Stomach (tissue), 9 donors: ENCODE measurements around the gene STIM2. TPM values are rescaled to one million over a fixed set of nuclear protein-coding genes. Genes with fewer than 3 reads are reported as not detected.

Experiments used
- DNase-seq, 2 donors: peaks; one replicate each; pipeline versions ENCODE4 v3.0.0 to v3.0.0-alpha.2; 2013 to 2019
- H3K27ac ChIP-seq, 5 donors: fragments of 200-600 bp in 4 of 5; sonication (generic) in 4 of 5; one replicate each; pipeline ENCODE4 v1.5.1; 2013 to 2019; ENCODE audit warnings: mild to moderate bottlenecking in 1 of 5, moderate library complexity in 1 of 5
- H3K27me3 ChIP-seq, 3 donors: fragments of 200-600 bp; sonication (generic); one replicate each; pipeline ENCODE4 v1.5.1; 2017 to 2019; ENCODE audit warnings: mixed run types in 1 of 3
- H3K36me3 ChIP-seq, 4 donors: fragments of 200-600 bp; sonication (generic); 1 replicate in 3 of 4; 2 replicates in 1 of 4; pipeline ENCODE4 v1.5.1; 2016 to 2019
- H3K4me1 ChIP-seq, 4 donors: fragments of 200-600 bp; sonication (generic); one replicate each; pipeline ENCODE4 v1.5.1; 2016 to 2019
- H3K4me3 ChIP-seq, 4 donors: fragments of 200-600 bp; sonication (generic) in 3 of 4; one replicate each; pipeline ENCODE4 v1.5.1; 2016 to 2019; ENCODE audit warnings: mild to moderate bottlenecking in 1 of 4
- H3K9me3 ChIP-seq, 4 donors: fragments of 200-600 bp; sonication (generic); one replicate each; pipeline ENCODE4 v1.5.1; 2016 to 2019
- CTCF ChIP-seq, 7 experiments: fragments of 450-650 bp in 4 of 7; fragments of 200-600 bp in 3 of 7; sonication (generic) in 3 of 7; IDR thresholded peaks; one replicate each; pipeline ENCODE4 v1.5.1; 2016 to 2019; ENCODE audit warnings: antibody characterized with exemption in 7 of 7, control low read depth in 2 of 7, mild to moderate bottlenecking in 1 of 7
- EP300 ChIP-seq: sonication (generic); formaldehyde crosslinking; IDR thresholded peaks from one replicate; pipeline ENCODE4 v1.6.1; 2017; ENCODE audit warnings: antibody characterized with exemption
- POLR2A ChIP-seq, 4 donors: fragments of 450-650 bp; IDR thresholded peaks; one replicate each; pipeline ENCODE4 v1.6.1; 2016; ENCODE audit warnings: antibody characterized with exemption in 4 of 4, control low read depth in 2 of 4, mild to moderate bottlenecking in 1 of 4, moderate library complexity in 1 of 4
- POLR2AphosphoS5 ChIP-seq, 3 donors: sonication (generic); formaldehyde crosslinking; IDR thresholded peaks; one replicate each; pipeline ENCODE4 v1.6.1; 2016; ENCODE audit warnings: antibody characterized with exemption in 3 of 3
- WGBS, 5 donors: extraction: QIAGEN DNeasy Blood & Tissue Kit in 3 of 5; methylation state at CpG; one replicate each; pipeline versions ENCODE4 v1.1.5 to v1.1.7; 2013 to 2018; 5-methylcytosine and 5-hydroxymethylcytosine counted together
- intact Hi-C: fragments of 100-400 bp; cut with DNase I; formaldehyde crosslinking; loops from one replicate; pipeline ENCODE4 v1.15.1; 2023; ENCODE audit warnings: low total_unique reads
- polyA plus RNA-seq, 3 donors: library from polyadenylated mRNA; stranded (reverse); fragments of 200-250 nt; gene quantifications; one replicate each; pipeline ENCODE4 v1.2.3, GENCODE V29; 2013
- total RNA-seq, 5 donors: library from RNA; depleted of rRNA; stranded (reverse); fragments of >200 nt; gene quantifications; one replicate each; pipeline versions ENCODE4 v1.1.0 to v1.2.3, GENCODE V29; 2014 to 2016
- donor health status: healthy with polysubstance abuse.
- donor health status: Bipolar disorder and iron deficiency.
- donor health status: healthy.

Gene STIM2
- total and polyA plus RNA-seq, 8 donors, result 4.4 to 32.7 (median 21.7) TPM

DNA sequence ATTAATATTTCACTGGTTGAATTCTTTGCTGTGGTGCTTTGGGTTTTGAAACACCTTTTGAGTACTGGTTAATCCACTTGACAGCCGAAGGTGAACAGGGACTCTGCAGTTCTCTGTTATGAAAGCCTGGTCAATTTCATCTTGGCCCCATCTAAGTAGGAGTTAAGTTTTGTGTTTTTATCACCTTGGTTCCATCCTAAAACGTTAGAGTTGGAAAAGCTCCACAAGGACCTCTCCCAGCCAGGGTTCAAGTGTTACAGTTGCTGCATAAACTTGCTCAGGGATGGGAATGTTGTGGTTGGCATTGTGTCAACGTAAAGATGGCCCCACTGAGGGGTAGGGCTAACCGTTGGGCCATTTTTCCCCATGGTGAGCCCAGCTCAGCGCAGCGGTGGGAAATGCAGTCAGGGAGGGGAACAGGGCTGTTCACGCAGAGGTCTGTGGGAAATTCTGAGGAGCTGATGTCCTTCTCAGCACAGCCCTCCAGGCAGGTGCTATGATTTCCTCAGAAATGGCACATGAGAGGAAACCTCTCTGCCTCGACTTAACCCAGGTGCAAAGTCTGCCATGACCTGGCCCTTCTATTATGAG, 188.7 kb downstream of the STIM2 start:
- H3K27ac ChIP-seq, result no peak overlapping the region
- intact Hi-C loops, result no loop called here
- no peaks in the 10 kb centered on the region for H3K9me3 ChIP-seq
- H3K4me3 ChIP-seq, result no peak overlapping the region
- peaks cover 0 to 11% (median 3%) of the 10 kb centered on the region in 4 donors for H3K4me1 ChIP-seq
- TF ChIP-seq CTCF (IDR thresholded peaks at IDR 0.05) (no peak), POLR2AphosphoS5 (IDR thresholded peaks at IDR 0.05) (no peak), POLR2A (IDR thresholded peaks at IDR 0.05) (no peak), EP300 (no peak)
- H3K27me3 ChIP-seq, result peaks cover 0 to 13% (median 0%) of the 10 kb centered on the region in 3 donors
- 67 to 73% (median 72%) methylated on average over 8 of the region's 8 CpGs for WGBS, 5 donors
- no peaks in the 10 kb centered on the region for H3K36me3 ChIP-seq
- DNase-seq, result no peak

DNA sequence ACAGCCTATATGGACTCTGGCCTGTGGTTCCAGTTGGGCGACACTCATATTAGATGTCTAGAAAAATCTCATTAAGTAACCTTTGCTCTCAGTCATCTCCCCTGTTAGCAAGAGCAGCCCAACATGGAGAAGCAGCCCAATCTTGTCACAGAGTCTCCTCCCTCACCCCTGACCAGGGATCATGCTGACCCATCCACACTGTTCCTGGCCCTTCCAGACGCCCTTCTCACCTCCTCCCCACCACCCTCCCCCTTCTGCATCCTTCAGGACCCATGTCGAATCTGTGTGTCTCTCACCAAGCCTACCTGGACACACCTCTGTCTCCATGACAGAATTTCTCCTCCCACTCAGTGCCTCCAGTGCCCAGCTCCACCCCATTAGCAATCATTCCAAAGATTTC, 190.1 kb downstream of the STIM2 start:
- H3K36me3 ChIP-seq, result no peaks in the 10 kb centered on the region
- no peaks in the 10 kb centered on the region for H3K9me3 ChIP-seq
- H3K4me1 ChIP-seq, result peaks cover 0 to 11% (median 3%) of the 10 kb centered on the region in 4 donors
- 62 to 82% (median 72%) methylated on average over 3 of the region's 3 CpGs for WGBS, 5 donors
- TF ChIP-seq POLR2A (IDR thresholded peaks at IDR 0.05), result no peak
- no peak for TF ChIP-seq POLR2AphosphoS5 (IDR thresholded peaks at IDR 0.05)
- TF ChIP-seq EP300, result no peak
- TF ChIP-seq CTCF (IDR thresholded peaks at IDR 0.05), result no peak
- no peak overlapping the region for H3K27ac ChIP-seq
- peaks cover 0 to 9% (median 0%) of the 10 kb centered on the region in 3 donors for H3K27me3 ChIP-seq
- H3K4me3 ChIP-seq, result no peak overlapping the region
- no peak for DNase-seq
- intact Hi-C loops, result no loop called here

DNA sequence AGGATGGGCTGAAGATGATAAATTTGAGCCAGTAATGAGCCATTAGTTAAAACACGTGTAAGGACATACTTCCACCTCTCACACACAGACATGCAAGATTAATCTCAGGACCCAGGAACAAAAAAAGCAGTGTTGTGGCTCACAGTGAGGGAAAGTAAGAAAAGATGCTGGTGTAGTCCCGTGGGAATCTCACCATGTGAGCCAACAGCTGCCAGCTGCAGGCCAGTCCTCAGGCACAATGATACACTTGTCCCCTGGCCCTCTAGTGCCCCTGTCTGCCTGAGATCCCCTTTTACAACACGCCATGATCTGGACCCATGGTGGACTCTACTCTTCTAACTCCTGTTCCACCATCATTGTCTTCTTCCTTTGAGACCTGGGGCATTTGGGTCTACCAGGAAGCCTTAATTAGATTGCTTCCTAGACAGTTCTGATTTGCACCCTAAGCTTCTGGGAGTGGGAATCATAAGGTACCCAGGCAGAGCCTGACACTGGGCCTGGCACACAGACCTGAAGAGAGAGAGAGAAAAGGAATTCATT, 194.7 kb downstream of the STIM2 start:
- Histone ChIP-seq H3K36me3 (no peaks in the 10 kb centered on the region), H3K4me3 (no peak overlapping the region), H3K9me3 (no peaks in the 10 kb centered on the region), H3K4me1 (no peaks in the 10 kb centered on the region), H3K27me3 (peaks cover 0 to 13% (median 0%) of the 10 kb centered on the region in 3 donors), H3K27ac (no peak overlapping the region)
- peak in 1 of 2 donors; percentile 54 for DNase-seq
- no peak for TF ChIP-seq POLR2A (IDR thresholded peaks at IDR 0.05)
- intact Hi-C loops, result no loop called here
- 59 to 63% (median 62%) methylated on average over 3 of the region's 3 CpGs for WGBS, 5 donors

GRCh38 chr4:27056281-27056680, 195.6 kb downstream of the STIM2 start:
- DNase-seq, result no peak
- intact Hi-C loops, result no loop called here

More at GRCh38 chr4:27056281-27056680, 195.6 kb downstream of the STIM2 start:
- TF ChIP-seq CTCF (IDR thresholded peaks at IDR 0.05) (no peak), POLR2AphosphoS5 (IDR thresholded peaks at IDR 0.05) (no peak), POLR2A (IDR thresholded peaks at IDR 0.05) (no peak), EP300 (no peak)
- Histone ChIP-seq H3K4me3 (no peak overlapping the region), H3K36me3 (no peaks in the 10 kb centered on the region), H3K27ac (no peak overlapping the region), H3K27me3 (peaks cover 0 to 13% (median 0%) of the 10 kb centered on the region in 3 donors), H3K9me3 (no peaks in the 10 kb centered on the region), H3K4me1 (no peaks in the 10 kb centered on the region)
- 90 to 94% (median 92%) methylated on average over 16 of the region's 16 CpGs for WGBS, 5 donors
